Activated naive CD4-positive, alpha-beta T cell treated with anti-CD3 and anti-CD28 coated beads, Interleukin-2, amount 50 U/mL, for 72 hours (primary cell): Measurements from ENCODE around the gene ENTR1. TPM values are rescaled to one million over a fixed set of nuclear protein-coding genes. Genes with fewer than 3 reads are reported as not detected.

Experiments
- ATAC-seq, 2 donors: fragments of 150-1000 bp; cut with Tn5 transposase; 2 replicates each; pipeline ENCODE4 v1.10.0; 2021; ENCODE audit warnings: mild to moderate bottlenecking in 2 of 2, moderate library complexity in 2 of 2
- DNase-seq, 2 donors: peaks; one replicate each; pipeline ENCODE4 v3.0.0; 2021 to 2022; ENCODE audit warnings: low spot score in 2 of 2
- H3K27ac Mint-ChIP-seq, 2 donors: one replicate each; pipeline ENCODE4 v1.8.0; 2022; ENCODE audit warnings: mild to moderate bottlenecking in 2 of 2, mixed read lengths in 2 of 2
- H3K36me3 Mint-ChIP-seq, 2 donors: one replicate each; pipeline ENCODE4 v1.8.0; 2022; ENCODE audit warnings: mixed read lengths in 2 of 2
- H3K9me3 Mint-ChIP-seq, 2 donors: one replicate each; pipeline ENCODE4 v1.8.0; 2022; ENCODE audit warnings: mixed read lengths in 2 of 2
- total RNA-seq, 2 donors: library from RNA; stranded (reverse); gene quantifications; one replicate each; pipeline ENCODE4 v1.2.3, GENCODE V29; 2022

The ENTR1 gene
- total RNA-seq, 2 donors from 2014 or later: 52.2 to 75.4 TPM

DNA sequence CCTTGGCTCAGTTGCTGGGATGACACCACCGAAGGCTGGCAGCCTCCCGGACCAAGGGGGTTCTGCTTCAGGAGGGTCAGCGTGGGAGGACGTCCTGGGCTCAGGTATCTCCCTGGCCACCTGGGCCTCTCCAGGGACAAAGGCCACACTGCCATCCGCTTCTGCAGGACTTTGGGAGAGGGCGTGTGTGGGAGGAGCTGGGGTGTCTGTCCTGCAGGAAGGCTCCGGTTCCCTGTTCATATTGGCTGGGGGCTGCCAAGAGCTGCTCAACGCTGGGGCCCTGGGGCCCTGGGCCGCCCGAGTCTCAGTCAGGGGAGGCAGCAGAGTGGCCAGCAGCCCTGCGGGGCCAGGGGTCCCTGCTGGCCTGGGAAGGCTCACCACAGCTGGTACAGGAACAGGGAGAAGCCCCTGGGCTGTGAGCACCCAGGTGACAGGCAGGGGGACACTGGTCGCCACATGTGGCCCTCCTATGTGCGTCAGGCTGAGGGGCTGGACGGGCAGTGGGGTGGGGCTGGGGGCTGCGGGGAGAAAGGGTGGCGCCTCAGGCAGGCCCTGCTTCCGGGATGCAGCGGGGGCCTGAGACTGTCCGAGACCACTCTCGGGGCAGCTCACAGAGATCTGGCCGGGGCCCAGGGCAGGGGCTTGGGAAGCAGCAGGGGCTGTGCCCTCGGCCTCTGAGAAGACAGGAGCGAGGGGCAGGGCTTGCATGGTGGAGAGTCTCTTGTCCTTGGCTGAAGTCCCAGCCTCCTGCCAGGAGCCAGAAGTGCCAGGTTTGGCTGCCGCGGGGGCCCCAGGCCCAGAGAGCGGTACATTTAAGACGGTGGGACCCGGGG lies 32.0 kb downstream of the ENTR1 start:
- no peak for DNase-seq
- no peak for ATAC-seq
- Mint-ChIP-seq H3K36me3 (no peaks in the 10 kb centered on the region), H3K27ac (peak overlapping the region in 1 of 2 donors; percentile 65), H3K9me3 (no peaks in the 10 kb centered on the region)

DNA sequence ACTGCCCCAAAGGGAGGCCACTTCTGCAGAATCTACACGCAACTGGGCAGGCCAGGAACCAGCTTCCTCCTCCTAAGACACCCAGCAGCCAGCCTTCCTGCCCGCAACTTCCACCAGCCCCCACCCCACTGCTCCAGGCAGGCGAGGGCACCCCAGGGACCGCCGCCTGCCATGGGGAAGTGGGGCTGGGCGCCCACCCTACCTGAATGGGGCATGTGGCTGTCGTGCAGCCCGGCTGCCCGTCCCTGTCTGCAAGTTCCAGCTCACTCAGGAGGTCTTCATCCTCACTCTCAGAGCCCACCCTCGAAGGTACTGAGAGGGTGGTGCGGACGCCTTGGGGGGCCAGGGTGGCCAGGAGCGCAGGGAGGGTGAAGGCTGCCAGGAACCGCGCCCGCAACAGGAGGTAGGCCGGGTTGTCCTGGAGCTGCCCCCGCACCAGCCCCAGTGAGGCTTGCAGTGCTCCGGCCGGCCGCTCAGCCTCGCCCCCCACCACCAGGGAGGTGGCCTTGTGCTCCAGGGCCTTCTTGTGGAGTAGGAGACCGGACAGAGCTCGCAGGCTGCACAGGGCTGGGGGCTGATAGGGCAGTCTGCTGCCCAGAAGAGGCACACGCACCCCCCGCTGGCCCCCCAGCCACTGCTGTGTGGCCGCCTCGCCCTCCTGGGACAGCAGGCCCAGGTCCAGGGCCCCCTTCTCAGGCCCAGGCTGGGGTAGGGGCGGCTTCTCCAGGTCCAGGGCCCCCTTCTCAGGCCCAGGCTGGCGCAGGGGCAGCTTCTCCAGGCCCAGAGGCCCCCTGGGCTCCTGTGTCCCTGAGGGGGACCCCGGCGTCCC lies 32.9 kb downstream of the ENTR1 start:
- DNase-seq (no peak), ATAC-seq (no peak)
- H3K9me3 Mint-ChIP-seq: no peaks in the 10 kb centered on the region

DNA sequence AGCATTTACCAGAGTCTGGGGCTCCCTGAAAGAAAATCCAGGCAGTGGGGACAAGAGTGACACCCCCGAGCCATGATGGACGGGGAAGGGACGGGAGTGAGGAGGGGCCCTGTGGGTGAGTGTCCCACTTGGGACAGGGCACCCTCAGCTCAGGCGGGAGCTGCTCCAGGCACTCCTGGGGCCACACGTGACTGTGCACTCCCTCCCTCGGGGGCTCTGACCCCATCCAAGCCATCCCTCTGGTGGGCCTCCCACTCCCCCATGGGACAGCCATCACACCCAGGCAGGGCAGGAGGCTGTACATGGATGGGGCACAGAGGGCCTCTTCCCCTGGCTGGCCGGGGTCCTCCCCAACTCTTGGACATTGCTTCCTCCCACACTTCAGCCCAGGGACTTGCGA lies 34.0 kb downstream of the ENTR1 start:
- no peaks in the 10 kb centered on the region for H3K36me3 Mint-ChIP-seq
- no peaks in the 10 kb centered on the region for H3K9me3 Mint-ChIP-seq
- ATAC-seq: peak in 1 of 2 donors; percentile 2
- no peak for DNase-seq
- peak overlapping the region in 1 of 2 donors; percentile 22 for H3K27ac Mint-ChIP-seq

More for the DNA sequence above, 32.9 kb downstream of the ENTR1 start:
- no peaks in the 10 kb centered on the region for H3K36me3 Mint-ChIP-seq
- no peak overlapping the region for H3K27ac Mint-ChIP-seq

DNA sequence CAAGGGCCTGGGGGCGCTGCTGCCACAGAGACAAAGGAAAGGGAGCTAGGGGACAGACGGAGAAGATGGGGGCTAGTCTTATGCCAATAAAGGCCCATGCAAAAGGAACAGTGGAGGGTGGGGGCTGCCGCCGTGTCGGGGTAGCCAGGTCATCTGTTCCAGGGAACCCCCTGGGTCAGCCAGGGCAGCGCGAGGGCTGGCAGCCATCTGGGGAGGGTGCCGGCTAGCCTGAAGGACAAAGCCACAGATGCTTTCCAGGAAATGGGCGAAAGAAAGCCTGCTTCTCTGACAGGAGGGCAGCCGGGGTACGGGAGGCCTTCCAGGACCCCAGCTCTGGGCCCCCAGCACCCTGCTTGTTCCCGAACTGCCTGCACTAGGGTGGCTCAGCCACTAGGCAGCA lies 35.3 kb downstream of the ENTR1 start:
- Mint-ChIP-seq H3K27ac (peak overlapping the region in 1 of 2 donors; percentile 30), H3K36me3 (no peaks in the 10 kb centered on the region), H3K9me3 (no peaks in the 10 kb centered on the region)
- DNase-seq (no peak), ATAC-seq (no peak)

DNA sequence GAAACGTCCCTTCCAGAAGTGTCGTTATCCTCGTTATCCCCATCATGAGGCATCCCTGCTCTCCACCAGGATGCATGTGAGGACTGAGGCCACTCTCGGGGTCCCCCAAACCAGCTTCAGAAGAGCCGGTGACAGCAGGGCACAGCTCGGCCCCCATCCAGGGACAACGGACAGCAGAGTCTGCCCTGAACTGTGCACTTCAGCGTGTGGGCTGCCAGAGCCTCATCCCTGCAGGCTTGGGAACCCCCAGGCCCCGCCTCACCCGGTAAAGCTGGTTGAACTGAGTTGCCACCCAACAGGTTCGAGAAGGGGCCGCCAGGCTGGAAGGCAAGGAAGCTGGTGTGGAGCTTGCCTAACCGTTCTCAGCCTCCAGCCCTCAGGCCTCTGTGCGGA lies 36.2 kb downstream of the ENTR1 start:
- ATAC-seq (no peak), DNase-seq (no peak)
- Mint-ChIP-seq H3K9me3 (no peaks in the 10 kb centered on the region), H3K36me3 (no peaks in the 10 kb centered on the region), H3K27ac (no peak overlapping the region)

DNA sequence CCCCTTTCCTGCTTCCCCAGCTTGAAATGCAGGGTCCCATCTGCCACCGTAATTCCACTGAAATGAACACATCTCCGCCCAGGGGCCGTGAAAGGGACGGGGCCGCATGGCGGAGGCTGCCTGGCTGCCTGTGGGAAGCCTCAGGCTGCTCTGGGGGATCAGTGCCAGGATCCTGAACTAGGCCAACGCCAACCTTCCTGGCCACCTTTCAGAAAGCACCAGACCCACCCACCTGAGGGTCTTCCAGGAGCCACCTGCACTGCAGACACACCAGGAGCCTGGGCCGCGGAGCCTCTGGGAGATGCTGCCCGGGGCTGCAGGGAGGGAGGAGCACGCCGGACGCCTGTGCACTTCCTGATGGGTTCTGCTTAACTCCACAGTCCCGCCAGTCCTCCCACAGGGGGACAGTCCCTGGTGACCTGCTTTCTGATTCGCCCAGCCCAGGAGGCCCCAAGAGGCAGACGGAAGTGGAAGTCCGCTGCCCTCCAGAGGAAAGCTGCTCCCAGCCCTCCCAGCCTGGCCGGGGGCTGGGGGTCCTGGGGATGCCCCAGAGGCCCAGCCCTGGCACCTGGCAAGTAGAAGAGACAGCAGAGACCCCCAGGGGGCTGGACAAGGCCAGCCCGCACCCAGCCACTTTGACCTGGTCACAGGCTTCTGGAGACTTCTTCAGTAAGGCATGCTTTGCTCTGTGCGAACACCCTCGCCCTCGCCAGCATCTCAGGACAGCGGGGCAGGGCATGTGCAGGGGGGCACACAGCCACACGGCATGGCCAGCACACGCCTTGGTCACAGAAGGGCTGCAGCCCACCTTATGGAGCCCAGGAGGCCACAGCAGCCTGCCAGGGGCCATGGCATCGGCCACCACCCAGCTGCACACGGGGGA lies 36.9 kb downstream of the ENTR1 start, which contains the start of gene CARD9:
CARD9 (minus strand) TSS at position 370 of the 883 bp plus-strand sequence. CDS start 1,591 bp downstream, outside the sequence.
- ATAC-seq: peak in 1 of 2 donors; percentile 71

DNA sequence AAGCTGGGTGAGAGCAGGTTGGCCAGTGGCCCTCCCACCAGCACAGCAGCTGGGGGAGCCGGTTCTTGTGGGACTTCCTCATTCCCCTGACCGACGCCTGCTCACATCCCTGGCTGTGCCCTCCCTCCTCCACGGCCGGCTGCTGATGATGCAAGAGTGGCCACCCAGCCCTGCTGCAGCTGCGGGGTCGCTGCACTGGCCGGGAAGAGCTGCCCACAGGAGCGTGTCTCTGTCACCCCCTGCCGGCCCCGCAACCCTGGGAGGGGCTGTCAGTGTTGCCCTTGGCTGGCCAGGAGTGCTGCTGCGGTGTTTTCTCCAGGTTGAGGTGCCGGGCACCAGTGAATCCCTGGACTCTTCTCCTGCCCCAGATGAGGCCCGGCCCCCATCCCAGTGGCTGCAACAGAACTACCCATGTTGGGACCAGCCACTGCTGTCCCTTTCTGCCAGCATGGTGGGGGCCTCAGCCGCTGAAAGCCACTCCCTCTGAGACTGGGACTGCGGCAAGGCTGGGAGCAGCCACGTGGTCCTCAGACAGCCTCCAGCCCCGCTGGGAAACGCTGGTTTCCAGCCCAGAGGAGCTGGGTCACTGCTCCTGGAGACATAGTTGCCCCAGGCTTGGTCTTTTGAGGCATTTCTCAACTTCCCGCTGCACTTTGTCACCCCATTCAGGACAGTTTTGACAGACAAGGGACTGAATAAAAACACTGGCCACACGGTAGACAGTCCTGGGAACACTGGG lies 37.7 kb downstream of the ENTR1 start:
- no peaks in the 10 kb centered on the region for H3K9me3 Mint-ChIP-seq
- no peaks in the 10 kb centered on the region for H3K36me3 Mint-ChIP-seq
- ATAC-seq (no peak), DNase-seq (no peak)
- no peak overlapping the region for H3K27ac Mint-ChIP-seq

More for the DNA sequence above, 36.9 kb downstream of the ENTR1 start, which contains the start of gene CARD9:
- H3K9me3 Mint-ChIP-seq: no peaks in the 10 kb centered on the region
- DNase-seq: no peak
- no peaks in the 10 kb centered on the region for H3K36me3 Mint-ChIP-seq
- no peak within 1 kb of the TSS for H3K27ac Mint-ChIP-seq

DNA sequence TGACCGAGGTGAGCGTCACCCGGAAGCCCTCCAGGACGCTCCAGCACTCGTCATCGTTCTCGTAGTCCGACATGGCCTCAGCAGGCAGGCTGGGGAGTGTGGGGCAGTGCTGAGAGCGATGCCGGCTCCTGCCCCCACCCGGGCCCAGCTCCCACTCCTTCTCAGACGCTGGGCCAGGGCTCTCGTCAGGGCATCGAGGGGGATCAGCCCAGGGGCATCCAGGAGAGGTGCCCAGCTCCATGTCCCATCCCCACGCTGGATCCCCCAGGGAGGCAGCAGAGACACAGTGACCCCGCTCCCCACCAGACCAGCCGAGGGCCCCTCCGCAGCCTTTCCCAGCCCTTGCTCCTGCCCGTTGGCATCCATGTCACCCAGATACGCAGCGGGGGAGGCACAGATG lies 38.4 kb downstream of the ENTR1 start:
- no peak for ATAC-seq
- H3K36me3 Mint-ChIP-seq: no peaks in the 10 kb centered on the region
- no peaks in the 10 kb centered on the region for H3K9me3 Mint-ChIP-seq

DNA sequence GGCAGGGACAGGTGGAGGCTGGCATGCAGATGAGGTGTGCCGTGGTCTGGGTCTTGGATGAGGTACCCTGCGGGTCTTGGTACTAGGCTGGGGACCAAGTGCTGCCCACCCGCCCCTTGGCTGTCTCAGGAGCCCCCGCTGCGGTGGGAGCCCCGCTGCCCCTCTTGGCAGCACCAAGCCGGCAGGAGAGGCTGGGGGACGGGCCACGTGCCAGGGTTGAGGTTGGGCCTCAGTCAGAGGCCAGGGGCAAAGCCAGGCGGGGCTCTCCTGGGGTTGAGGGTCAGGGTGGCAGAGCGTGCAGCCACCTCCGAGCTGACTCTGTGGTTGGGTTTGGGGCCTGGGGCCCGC lies 38.9 kb downstream of the ENTR1 start:
- ATAC-seq: no peak
- Mint-ChIP-seq H3K27ac (no peak overlapping the region), H3K36me3 (no peaks in the 10 kb centered on the region), H3K9me3 (no peaks in the 10 kb centered on the region)
- DNase-seq: no peak

More for the DNA sequence above, 38.4 kb downstream of the ENTR1 start:
- DNase-seq: no peak
- no peak overlapping the region for H3K27ac Mint-ChIP-seq

DNA sequence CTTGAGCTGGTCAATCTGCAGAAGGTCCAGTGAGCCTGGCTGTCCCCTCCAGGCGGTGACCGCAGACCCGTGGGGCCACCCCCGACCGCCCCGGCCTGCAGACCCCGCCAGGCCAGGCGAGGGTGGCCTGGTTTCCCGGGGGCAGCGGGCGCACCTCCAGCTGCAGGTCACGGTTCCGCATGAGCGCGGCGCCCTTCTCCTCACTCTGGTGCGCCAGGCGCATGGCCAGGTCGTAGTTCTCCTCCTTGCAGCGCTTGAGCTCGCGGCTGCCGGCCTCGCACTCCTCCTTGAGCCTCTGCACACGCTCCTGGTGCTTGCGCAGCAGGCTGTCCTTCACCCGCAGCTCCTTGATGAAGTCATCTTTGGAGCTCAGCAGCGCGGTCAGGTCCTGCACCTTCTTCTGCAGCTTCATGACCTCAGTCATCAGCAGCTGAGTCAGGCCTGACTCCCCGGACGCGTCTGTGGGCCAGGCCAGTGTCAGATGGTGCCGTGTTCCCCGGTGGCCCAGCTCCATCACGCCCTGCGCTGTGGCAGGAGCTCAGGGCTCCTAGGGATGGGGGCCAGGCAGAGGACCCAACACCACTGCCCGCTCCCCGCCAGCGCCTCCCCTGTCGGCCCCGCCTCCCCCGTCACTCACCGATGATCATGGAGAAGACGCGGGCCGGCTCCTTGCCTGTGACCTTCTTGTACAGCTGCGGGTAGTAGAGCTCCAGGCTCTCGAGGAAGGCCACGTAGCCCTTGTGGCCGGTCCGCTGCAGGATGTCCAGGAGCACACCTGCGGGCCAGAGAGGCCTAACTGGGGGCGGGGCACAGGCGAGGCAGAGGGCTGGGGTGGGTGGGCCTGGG lies 39.5 kb downstream of the ENTR1 start:
- Mint-ChIP-seq H3K27ac (no peak overlapping the region), H3K9me3 (no peaks in the 10 kb centered on the region), H3K36me3 (no peaks in the 10 kb centered on the region)
- ATAC-seq (no peak), DNase-seq (no peak)

DNA sequence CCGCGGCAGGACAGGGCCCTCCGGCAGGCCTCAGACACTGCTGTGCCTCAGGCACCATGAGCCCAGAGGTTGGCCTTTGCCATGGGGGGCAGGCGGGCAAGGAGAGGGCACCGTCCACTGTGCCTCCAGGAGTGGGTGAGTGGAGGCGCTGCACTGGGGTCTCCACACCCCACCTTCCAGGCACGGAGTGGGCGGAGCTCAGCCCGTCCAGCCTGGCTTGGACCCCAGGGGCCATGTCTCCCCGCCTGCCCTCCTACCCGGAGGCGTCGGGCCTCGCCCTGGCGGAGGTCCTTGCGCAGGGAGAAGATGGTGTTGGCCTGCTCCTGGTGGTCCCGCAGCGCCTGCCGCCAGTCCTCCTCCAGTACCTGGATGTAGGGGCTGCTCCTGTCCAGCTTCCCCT lies 40.4 kb downstream of the ENTR1 start:
- ATAC-seq (no peak), DNase-seq (no peak)
- Mint-ChIP-seq H3K9me3 (no peaks in the 10 kb centered on the region), H3K36me3 (no peaks in the 10 kb centered on the region), H3K27ac (no peak overlapping the region)

DNA sequence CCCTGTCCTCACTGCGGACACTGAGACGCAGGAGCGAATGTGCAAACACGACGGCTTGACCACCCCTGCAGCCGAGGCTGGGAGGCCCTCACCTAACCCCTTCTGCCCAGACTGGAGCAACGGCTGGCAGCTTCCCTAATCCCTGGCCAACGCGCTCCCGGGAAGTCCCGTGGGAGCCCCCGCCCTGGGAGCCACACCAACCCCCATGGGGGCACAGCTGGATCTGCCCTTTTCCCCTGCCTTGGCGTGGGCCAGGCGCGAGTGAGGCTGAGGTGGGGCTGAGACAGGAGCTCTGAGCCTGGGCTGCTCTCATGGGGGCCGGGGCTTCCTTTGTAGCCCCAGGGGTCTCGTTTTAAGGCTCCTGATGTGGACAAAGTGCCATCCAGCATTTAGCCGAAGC lies 42.2 kb downstream of the ENTR1 start:
- Mint-ChIP-seq H3K36me3 (no peaks in the 10 kb centered on the region), H3K27ac (peak overlapping the region in 1 of 2 donors; percentile 58), H3K9me3 (no peaks in the 10 kb centered on the region)
- DNase-seq (no peak), ATAC-seq (no peak)

DNA sequence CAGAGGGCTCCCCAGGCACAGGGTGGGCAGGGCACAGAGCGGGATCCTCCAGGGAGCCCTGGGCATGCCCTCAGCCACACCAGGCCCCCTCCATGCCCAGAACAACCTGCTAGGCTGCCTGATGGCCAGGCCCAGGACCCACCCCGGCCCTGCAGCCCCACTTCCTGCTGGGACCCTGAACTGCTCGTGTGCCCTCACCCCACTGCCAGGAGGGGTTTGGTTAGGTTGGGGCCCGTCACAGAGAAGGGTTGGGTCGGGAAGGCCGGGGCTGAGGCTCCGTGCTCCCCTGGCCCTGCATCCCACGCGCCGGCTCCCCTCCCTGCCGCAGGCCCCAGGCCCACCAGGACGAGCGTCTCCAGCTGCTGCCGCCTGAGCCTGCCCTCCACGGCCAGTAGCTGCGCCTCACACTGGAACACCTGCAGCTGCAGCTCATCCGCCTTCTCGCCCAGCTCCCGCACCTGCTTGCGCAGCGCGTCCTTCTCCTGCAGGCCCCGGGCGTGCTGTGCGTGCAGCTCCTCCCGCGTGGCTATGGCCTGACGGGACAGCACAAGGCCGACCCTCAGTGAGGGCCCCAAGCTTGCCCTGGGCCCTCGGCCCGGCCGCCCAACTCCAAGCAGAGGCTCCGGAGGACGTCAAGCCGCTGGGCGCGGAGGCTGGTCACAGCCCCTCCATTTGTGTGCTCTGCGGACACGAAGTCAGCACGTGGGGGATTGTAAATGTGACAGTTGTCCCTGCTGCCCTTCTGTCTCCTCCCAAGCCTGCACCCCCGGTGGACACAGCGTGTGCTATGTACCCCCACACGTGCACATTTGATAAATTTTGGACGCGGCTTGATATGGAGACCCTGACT lies 42.9 kb downstream of the ENTR1 start:
- ATAC-seq (no peak), DNase-seq (no peak)
- Mint-ChIP-seq H3K9me3 (no peaks in the 10 kb centered on the region), H3K36me3 (no peaks in the 10 kb centered on the region), H3K27ac (peak overlapping the region in 1 of 2 donors; percentile 58)

DNA sequence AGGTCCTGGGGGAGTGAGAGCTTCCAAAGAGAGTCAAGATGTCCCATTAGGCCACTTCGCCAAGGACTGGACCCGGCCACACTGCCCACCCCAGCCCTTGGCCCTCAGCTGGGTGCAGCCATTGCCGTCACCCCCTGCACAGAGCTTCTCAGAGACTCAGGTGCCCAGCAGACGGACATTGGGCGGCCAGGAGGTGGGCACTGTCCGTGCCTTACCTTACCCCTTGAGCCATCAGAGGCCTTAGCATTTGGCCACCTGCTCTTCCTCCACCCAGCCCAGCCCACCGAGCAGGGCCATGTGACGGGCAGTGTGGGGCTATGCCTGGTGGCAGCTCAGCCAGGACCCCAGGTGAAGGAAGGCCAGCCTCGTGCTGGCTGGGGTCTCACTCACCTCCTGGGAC lies 43.6 kb downstream of the ENTR1 start:
- no peak for DNase-seq
- H3K9me3 Mint-ChIP-seq: no peaks in the 10 kb centered on the region
- ATAC-seq: no peak

More for the DNA sequence above, 43.6 kb downstream of the ENTR1 start:
- no peak overlapping the region for H3K27ac Mint-ChIP-seq
- H3K36me3 Mint-ChIP-seq: no peaks in the 10 kb centered on the region
